Skin of body (tissue), 2 donors: ENCODE measurements around the gene SLC24A5. TPM values are rescaled to one million over a fixed set of nuclear protein-coding genes. Genes with fewer than 3 reads are reported as not detected.
A peak's percentile ranks its signal among the peaks of the same experiment; 100 is the strongest.

Experiments used
- DNase-seq: peaks from one replicate; lab custom pipeline; 2025; lab: John Stamatoyannopoulos, UW
- total RNA-seq: library from RNA; depleted of rRNA; stranded (reverse); fragments of >200 nt; gene quantifications from one replicate; pipeline ENCODE4 v1.2.3, GENCODE V29; 2014

Gene SLC24A5
- 3.6 TPM for total RNA-seq

DNA sequence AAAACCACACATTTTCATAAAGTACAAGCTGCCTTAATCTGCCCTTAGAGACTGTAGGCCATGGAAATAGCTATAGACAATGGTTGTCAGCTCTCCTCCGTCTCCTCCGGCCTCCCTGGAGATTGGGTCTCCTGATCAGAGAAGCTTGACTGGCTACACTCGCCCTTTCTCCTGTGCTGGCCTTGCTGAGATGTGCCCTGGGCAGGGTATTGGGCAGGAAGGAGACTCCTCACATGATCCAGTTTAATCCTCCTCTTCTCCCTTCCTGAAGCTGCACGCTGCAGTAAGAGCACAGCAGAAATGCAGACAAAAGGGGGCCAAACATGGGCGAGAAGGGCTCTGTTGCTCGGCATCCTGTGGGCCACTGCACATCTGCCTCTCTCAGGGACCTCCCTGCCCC is at the start of gene SLC24A5:
Gene SLC24A5, plus strand, starts transcription at position 246 of the 400 bp plus-strand sequence. Its CDS starts 55 bp downstream, at position 301.
- DNase-seq, result no peak

DNA sequence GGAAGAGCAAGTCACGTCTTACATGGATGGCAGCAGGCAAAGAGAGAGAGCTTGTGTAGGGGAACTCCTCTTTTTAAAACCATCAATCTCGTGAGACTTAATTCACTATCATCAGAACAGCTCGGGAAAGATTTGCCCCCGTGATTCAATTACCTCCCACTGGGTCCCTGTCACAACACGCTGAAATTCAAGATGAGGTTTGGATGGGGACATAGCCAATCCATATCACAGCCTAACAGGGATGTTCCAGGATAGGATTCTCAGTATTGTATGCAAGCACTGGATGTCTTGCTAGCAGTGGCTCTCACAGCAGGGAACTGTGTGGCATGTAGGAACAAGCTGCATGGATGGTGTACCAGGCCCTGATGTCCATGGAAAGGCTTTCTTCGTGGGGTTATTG is 47.8 kb upstream of the SLC24A5 start:
- no peak for DNase-seq

DNA sequence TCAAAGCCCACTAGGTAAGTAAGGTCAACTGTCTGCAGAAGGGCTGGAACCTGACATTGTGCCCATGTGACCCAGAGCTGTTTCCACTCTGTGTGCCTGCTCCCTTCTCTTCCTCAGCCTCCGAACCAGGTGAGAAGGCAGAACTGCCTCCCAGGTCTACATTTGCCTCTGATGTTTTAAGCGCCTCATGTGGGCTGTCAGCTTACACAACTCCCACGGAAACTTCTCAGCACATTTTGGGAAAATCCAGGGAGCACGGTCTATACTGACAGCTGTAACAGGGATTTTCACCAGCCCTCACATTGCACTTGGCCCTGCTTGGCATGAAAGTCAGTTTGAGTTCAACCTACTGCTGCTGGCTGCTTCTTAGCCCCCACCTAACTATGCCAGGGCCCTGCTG is 46.9 kb upstream of the SLC24A5 start:
- DNase-seq, result no peak

DNA sequence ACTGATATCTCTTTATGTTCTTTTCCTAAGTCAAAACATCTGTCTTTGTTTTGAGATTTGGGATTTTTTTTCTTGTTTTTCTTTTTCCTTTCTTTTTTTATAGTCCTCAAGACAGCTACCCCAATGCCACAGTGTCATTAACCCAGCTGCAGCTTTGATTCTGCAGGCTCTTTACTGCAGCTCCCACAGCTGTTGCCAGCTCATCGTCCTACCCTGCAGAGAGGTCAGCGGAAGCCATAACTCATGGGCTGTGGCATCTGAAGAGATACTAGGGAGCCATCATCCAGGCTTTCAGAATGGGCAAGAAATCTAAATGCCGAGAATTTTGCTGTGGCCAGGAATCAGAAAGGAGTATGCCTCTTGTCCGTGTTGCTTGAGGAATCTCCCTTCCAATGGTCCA is 44.3 kb upstream of the SLC24A5 start:
- DNase-seq, result no peak

DNA sequence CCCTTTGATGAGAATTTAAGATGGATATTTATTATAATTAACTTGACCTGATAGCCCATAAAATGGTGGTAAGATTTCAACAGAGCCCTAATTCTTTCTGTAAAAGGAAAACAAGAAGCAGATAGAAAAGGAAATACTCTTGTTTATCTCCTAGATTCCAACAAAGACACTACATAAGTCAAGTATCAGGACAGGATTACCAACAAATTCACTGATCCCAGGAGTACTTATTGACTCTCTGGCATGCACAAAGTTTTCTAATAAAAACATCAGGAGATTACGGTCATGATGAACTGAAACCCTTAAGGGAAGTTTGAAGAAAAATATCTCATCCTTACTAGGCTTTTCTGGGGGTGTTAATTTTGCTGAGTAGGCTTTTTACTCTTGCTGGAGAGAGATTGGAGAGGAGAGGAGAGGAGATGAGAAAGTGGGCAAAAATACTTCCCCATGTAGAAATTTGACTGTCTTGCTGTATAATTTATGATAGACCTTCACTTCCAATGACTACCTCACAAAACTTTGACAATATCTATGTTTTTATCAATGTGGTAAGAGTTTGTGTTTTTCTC is 43.1 kb upstream of the SLC24A5 start:
- no peak for DNase-seq

DNA sequence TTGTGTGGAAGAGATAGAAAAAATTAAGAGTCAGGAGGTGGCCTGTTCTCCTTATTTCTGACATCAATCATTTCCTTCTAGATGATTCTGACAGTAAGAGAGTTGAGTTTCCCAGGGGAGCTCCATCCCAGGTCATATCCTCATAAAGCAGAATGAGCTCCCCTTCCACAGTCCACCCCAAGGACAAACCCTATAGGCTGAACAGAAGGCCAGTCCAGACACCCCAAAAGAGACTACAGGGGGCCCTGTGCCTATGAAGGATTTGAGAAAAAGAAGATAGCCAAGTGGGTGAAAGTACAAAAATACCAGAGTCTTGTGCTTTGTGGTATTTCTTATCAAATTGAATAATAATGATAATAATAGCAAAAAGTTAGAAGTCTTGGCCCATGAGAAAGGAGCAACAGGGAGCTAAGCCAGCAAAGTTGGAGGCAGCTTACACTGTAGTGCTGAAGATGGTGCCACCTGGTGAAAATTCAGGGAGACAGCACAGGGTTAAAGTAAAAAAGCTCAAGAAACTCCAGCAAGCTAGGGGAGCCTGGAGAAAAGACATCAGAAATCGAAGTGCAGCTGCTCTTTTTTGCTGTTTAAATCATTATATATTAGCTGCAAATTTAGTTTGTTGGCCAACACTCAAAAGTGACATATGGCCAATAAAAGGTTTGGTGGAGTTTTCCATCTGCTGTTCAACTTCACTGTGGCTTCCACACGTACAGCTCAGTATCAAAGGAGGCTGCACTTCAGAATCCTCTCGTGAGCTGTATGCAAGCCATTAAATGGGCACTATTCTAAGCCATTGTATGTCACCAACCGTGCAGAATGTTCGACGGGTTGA is 35.8 kb upstream of the SLC24A5 start:
- DNase-seq, result peak; percentile 55

DNA sequence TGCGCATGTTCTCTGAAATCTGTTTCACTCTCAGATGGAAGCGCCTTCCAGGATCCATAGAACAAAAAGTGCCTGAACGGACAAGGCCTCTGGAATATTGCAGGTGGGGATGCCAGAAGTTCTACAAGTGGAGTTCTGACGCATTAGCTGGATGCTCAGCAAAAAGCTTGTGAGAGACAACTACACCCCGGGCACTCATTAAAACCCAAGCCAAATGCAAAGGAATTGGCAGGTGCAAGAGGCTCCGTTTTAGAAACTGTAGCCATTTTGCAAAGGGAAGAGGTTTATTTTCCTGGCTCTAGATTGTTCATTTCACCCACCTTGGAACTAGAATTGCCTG is 35.2 kb upstream of the SLC24A5 start:
- DNase-seq, result peak; percentile 47

DNA sequence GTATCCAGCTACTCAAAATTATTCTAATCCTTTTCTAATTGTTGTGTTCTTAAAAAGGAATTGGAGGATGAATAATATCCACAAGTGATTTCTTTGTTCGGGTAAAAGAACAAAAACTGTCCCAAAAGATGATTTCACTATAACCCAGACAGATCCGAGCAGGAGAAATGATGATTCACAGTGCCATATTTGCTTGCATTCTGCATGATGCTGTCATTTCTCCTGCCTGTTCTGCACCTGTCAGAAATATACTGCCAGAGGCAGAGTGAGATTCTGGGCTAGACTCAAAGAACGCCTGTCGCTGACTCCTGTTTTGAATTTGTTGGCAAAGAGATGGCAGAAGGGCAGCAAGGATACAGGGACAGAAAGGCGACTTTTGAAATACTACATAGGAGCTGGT is 34.7 kb upstream of the SLC24A5 start:
- DNase-seq, result no peak

DNA sequence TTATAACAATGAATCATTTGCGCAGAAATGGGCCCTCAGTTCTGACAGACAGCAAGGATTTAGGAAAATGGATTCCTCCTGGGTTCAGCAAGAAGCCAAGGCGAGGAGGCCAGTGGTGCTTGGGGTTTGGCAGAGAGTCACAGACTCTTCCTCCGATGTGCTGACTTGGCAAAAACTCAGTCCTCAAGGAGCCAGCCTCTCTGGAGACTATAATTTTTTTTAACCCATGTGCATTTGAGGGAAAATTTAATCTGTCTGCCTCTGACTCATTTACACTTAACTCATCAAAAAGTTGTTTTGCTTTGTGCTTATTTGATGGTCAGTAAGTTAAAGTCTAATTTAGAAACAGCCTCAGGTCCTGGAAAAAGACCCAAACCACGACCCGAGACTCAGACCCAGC is 34.2 kb upstream of the SLC24A5 start:
- DNase-seq, result peak; percentile 52

DNA sequence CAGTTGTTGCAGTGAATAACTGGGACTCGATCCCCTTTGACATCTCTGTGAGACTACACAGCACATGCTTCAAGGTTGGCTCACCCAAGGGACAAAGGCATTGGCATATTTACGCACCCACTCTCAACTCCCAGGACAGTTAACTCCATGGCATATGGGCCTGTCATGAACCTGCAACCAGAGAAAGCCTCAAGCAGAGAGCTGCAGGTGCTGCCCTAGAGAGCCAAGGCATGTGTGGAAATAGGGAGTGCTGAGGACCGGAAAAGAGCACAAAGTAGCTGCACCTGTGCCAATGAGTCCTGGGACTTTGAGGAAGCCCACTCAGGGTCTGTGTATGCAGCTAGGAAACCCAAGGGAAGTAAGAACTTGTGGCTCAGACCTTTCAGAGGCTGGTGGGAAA is 32.9 kb upstream of the SLC24A5 start:
- no peak for DNase-seq

DNA sequence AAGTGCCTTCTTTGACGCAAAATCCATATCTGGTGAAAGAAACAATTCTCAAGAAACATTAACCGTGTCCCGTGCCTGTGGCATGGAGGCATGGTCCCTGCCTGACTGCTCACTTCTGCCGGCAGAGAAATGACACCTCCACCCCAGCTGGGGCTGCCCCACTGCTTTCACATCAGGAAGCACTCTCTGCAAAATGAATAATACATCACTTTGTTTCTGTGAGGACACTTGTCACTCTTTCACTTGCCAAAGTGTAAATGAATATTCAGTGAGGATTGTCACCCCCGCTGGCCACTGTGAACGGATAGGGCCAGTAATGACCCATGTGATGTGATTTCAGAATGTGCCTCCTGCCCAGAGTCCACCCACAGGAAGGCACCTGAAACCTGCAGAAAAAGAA is 31.1 kb upstream of the SLC24A5 start:
- no peak for DNase-seq

DNA sequence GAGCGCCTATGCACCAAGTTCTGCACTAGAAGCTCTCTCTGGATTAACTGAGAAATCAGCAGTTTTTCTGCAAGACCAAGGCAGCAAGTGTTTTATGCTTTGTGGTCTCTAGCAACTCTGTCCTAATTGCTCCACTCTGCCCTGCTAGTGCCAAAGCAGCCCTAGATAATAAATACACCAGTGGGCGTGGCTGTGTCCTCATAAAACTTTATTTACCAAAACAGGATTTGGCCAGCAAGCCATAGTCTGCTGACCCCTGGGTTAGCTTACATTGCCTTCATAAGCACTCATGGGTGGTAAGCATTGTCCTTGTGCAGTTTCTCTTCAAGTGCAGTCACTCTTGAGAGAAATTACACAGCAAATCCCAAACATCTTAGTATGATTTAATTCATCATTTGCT is 30.7 kb upstream of the SLC24A5 start:
- DNase-seq, result no peak

DNA sequence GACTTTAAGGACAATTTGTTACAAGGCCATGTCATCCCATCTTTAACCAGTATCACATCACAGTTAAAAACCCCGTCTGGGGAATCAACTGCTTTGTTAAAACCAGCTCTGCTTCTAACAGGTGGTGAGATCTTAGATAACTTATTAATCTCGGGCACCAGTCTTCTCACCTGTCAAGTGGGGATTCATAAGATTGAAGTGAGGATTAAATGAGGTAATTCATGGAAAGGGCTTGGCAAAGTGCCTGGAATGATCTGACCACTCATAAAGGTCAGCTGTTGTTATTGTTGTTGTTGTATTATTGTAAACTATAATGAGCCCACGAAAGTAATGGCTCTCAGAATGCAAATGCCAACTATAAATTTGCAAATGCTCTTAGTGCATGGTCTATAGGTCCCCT is 30.1 kb upstream of the SLC24A5 start:
- no peak for DNase-seq

DNA sequence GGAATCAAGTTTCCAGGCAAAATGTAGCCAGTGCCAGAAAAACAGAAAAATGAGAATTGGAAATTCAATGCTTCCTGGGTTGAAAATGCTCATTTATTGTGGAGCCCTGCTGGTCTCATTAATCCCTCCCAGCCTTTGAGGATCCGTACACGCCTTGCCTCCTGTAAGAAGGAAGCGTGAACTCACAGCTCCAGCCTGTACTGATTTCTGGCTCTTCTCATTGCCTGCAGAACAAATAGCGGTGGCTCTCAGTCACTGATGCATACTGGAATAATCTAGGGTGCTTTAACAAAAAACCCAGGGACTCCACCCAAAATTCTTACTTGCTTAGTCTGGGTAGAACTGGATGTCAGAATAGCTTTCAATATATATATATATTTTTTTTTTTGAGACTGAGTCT is 29.3 kb upstream of the SLC24A5 start:
- DNase-seq, result no peak

DNA sequence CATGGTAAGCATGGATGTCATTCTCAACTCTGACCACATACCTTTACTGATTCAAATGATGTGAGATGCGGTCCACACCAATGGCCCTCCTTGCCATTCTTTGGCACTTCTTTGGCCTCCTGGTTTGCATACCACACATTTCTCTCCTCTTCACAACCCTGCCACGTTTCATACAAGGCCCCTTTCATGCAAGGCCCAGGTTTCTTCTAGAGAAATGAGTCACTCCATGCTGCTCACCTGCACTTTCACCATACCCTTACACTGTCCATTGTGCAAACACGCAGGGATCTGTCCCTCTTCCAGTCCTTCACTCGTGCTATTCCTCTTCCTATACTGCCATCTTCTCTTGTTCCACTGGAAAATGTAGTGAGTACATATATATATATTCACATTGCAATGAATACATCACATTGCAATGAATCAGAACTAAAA is 24.4 kb upstream of the SLC24A5 start:
- no peak for DNase-seq

DNA sequence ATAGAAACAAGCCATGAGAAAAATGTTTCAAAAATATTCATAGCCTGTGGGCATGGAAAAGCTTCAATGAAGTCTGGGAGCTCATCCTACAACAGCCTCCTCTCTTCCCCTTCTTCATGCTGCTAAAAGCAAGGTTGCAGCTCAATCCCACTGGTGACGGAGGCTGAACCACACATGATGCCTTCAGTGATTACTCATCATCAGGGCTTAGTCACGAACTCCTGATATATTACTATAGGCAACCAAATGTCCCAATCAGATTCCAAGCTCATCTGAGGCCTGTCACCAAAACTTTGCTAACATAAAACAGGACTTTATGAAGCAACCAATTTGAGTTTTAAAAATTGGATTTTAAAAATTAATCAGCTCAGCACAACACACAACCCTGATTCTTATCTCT is 24.0 kb upstream of the SLC24A5 start:
- no peak for DNase-seq

DNA sequence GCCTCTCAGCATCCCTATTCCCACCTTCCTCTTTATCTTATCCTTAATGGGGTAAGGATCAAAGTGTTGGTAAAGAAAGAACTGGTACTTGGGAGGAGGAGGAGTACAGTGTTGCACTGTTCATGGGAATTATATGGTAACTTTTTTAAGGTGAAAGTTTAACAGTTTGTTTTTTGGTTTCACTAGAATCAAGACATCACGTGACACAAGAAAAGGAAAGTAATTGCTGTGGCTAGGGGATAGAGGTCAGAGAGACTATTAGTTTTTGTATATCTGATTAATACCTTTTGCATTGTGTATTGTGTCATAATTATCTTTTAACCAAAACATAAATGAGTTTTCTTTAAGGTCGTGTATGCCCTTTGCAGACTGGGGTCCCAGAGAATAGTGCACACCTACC is 23.5 kb upstream of the SLC24A5 start:
- DNase-seq, result no peak

DNA sequence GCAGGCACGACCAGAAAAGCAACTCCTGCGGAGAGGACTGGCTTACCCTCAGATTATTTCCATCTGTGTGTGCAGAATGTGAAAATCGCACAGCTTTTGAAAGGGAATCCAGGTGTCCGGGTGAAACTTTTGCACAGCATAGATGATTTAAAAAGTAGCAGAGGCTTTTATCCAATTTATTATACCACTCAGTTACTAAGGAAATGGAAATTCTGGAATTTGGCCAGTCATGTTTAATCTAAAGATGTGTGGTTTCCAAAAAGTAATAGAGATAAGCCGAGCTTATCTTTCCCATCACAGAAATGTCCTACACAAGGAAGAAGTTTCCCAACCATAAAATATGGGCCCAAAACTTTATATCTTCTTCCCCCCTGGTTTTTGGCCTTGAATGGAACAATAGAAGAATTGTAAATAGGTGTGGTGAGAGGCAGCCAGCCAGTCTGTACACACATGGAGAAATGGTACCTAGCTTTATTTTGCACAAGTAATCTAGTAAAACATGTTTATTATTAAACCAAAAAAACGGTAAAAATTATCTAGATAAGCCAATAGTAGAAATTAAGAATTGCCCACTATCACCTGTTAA is 19.3 kb upstream of the SLC24A5 start:
- DNase-seq, result no peak

DNA sequence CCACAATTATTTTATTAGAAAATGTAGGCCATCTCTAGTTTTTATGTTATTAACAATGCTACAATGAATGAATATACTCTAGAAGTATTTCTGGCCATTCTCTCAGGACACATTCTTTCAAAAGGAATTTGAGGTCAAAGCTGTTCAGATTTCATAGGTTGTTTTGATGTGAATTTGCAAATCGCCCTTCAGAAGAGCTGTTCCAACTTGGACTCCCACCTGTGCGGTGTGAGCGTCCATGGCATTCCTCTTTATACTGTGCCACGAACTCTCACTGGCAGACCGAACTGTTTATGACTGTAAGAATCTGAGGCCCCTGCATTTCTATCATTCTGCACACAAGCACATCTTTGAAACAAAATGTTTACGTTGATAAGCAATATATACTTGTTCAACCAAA is 18.6 kb upstream of the SLC24A5 start:
- no peak for DNase-seq

DNA sequence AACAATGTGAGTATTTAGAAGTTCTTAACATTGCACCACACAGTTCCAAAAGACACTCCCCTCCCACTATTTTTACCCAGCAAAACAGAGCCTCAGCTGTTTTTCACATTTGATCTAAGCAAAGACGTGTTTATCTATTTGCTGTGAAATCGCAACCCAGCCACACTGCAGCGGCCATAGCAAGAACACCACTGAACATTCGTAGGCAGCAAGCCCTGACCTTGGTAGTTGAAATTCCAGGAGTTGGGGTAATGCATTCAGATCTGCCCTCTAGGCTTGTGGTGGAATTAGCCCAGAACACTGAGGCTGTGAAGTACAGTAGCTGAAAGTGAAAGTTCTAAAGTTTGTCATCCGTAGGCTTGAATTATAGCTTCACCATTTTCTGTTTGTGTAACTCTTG is 17.1 kb upstream of the SLC24A5 start:
- no peak for DNase-seq

DNA sequence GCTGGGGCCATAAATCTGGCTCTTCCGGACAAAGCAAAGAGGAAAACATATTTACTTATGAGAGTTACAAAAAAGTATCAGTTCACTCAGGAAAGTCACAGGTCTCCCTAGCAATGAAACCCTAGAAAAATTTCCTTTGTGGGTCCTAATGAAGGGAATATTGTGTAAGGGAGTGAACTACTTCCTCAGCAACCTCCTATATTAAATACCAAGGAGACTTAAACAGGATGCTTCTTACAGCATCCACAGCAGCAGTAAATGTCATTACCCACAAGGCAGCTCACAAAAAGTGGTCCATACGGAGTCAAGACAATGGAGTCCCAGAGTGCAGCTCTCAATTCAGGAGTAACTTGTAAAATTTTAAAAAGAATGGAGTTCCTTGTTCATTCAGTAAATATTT is 14.9 kb upstream of the SLC24A5 start:
- no peak for DNase-seq

DNA sequence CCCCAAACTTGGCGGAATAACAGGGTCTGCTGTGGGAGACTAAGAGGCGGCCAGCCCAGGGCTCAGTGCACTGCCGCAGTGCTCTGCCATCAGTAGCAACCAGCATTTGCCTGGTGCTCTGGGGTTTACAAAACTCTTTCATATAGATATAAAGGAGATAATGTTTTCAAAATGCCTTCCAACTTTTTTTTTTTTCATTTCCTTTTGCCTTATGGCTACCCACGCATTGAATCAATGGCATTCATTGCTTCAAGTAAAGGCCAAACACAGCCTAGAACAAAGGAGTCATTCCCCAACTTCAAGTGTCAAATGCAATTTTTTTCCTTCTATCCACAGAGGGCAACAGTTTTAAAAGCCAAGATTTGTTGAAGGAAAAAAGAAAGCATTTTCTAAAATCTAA is 11.6 kb upstream of the SLC24A5 start:
- no peak for DNase-seq
